ENCODE data around the gene HDDC3.
"Not testable (repeated sequence)": the region's sequence is repeated elsewhere in the genome, so short reads cannot be mapped to it uniquely, and the experiment has no call there.

The HDDC3 gene

DNA sequence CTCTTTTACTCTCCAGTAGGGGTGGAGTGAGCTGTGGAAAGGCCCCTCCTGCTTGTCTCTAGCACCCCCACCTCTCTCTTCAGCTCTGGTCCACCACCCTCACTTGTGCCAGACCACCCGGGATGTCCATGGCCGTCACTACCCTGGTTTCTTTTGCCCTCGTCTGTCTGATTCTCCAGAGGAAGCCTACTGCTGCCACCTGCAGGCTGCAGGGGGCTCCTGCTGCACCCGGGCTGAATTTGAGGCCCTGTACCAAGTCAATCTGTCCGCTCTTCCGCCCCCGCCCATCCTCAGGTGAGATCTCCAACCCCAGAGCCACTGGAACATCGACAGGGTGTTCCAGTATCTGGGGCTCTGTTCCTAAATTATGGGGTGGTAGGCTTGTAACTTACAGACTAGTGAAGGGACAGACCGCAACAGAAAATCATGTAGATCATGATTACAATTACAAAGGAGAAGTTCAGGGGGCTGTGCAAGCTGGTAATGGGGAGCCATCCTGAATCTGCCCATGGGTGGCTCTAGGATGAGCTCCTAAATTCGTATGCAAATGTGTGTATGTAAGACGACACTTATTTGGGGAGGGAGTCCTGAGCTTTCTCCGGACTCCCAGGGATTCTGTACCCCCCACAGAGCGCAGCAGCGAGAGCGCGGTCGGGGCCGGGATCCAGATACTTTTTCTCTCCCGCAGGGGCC is 2.1 kb upstream of the HDDC3 start:
- peak; percentile 72 to 97 (median 89) for DNase-seq

DNA sequence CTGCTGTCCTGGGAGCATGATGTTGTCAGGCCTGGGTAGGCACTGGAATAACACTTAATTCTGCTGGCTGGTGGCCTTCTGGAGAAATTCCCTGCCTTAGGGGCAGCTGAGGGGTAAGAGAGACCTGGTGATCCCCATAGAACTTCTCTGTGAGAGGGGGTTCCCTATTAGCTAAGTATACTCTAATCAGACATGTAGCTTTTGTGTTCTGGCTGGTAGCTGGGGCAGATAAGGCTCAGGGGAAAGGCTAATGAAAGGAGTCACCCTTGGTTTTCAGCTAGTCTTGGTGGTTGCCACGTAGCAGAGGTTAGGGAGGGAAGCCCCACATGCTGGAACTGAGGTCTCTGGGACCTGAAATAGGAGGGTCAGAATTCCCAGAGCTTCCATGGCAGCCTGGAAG is 952 bp upstream of the HDDC3 start:
- intact Hi-C loops (cut with DNase I): no loop called here

More for the DNA sequence above, 2.1 kb upstream of the HDDC3 start:
- intact Hi-C loops (cut with DNase I): loop anchor here (2.0 kb wide), 1 partner anchor 286 kb away; no protein-coding TSS in a partner anchor

DNA sequence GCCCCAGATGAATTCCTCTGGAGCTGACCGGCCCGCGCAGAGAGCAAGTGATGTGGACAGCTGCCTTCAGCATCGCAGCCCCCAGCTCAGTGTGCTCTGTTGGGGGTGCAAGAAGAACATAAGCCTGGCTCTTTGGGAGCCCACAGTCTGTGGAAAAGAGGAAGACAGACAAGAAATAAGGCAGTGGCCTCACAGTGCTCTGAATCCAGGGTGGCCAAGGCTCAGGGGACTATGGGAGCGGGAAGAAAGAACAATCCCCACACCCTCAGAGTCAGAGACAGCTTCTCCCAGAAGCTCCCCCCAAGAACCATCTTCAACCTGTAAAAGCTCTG is 277 bp upstream of the HDDC3 start:
- no peak for DNase-seq
- intact Hi-C loops (cut with DNase I): no loop called here

More for the DNA sequence above, 952 bp upstream of the HDDC3 start:
- peak in 1 of 10 donors; percentile 4 for DNase-seq

DNA sequence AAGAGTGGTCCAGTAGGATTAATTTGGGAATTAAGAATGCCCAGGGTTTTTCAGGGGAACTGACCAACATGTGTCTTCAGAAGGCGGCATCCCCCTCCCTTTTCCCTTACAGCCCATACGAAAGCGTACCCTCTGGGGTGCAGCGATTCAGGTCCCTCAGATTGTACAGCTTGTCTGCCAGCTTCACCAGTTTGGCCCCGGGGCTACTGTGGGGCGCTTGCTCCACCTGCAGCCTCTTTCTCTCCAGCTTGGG is 848 bp downstream of the HDDC3 start:
- intact Hi-C loops (cut with DNase I): loop anchor here (2.0 kb wide), 1 partner anchor 29 kb away; the partner anchor contains the start of gene MAN2A2

DNA sequence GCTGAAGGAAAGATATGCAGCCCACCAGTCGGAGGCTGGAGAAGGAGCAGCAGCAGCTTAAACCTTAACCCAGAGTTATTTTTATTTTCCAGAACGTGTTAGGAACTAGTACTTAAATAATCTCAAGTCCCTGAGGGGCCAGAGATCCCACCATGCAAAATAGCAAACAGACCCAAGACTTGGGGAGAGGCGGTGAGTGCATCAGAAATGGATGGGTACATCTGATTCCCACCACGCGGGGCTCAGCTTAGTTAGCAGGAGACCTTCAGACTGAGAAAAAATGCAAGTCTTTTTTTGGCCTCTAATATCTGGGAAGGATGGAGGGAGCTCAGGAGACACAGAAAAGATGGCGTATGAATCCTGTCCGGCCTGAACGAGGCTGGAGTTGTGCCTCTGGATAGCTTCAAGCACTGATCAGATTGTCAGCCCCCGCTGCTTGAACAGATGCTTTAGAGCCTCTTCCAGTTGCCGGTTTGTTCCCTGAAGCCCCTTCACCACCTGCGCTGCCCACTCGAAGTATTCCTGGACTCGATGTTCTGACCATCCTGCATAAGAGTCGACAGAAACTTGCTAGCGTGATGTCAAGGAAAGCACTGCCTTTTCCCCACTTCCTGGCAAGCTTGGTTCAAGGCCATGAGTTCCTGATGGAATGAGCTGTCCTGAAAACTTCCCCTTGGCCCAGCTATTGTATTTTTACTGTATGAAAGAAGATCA is 1.3 kb downstream of the HDDC3 start:
- intact Hi-C loops (cut with DNase I): loop anchor here (2.0 kb wide), 1 partner anchor 28 kb away; the partner anchor contains the start of gene MAN2A2
- DNase-seq: peak in 1 of 10 donors; percentile 49

More for the DNA sequence above, 848 bp downstream of the HDDC3 start:
- DNase-seq: no peak

DNA sequence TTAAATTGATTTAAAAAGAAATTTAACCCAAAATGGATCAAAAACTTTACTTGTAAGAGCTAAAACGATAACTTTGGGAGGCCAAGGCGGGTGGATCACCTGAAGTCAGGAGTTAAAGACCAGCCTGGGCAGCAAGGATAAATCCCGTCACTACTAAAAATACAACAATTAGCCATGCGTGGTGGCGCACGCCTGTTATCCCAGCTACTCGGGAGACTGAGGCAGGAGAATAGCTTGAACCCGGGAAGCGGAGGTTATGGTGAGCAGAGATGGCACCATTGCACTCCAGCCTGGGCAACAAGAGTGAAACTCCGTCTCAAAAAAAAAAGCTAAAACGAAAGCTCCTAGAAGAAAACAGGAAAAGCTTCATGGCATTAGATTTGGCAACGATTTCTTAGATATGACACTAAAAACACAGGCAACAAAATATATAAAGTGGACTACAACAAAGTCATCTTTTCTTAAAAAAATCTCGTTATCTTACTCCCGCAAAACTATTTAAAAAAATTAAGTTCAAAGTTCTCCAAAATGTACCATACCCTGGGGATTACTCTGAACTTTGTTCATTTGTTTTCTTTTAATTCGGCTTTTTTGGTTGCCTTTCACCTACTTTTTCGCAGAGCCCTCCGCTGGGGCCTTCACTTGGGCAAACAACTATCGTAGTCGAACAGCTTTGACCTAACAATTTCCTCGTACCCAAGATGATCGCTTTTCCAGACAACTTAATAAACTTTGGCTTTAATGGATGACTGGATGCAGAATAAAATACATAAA is 2.9 kb downstream of the HDDC3 start:
- intact Hi-C loops (cut with DNase I): loop anchor here (2.0 kb wide), 1 partner anchor 27 kb away; the partner anchor contains the start of gene MAN2A2
- peak in 1 of 10 donors; percentile 16 for DNase-seq

DNA sequence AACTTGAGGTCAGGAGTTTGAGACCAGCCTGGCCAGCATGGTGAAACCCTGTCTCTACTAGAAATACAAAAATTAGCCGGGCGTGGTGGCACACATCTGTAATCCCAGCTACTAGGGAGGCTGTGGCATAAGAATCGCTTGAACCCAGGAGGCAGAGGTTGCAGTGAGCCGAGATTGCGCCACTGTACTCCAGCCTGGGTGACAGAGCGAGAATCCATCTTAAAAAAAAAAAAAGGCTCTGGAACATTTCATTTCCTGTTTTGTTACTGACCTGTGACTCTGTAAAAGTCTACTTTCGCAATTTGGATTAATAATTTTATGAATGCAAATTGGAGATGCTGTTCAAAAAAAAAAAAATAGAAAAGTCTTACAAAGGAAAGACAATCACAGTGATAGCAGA is 4.2 kb downstream of the HDDC3 start:
- DNase-seq; intact Hi-C loops (cut with DNase I): not testable (repeated sequence)

DNA sequence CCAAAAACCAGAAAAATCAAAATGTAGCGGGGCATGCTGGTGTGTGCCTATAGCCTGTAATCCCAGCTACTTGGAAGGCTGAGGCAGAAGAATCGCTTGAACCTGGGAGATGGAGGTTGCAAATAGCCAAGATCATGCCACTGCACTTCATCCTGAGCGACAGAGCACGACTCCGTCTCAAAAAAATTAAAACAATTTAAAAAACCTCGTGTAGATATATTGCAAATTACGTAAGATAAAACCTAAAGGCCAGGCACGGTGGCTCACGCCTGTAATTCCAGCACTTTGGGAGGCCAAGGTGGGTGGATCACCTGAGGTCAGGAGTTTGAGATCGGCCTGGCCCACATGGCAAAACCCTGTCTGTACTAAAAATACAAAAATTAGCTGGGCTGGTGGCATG is 5.6 kb downstream of the HDDC3 start:
- intact Hi-C loops (cut with DNase I): not testable (repeated sequence)
- DNase-seq: peak in 1 of 10 donors; percentile 12

DNA sequence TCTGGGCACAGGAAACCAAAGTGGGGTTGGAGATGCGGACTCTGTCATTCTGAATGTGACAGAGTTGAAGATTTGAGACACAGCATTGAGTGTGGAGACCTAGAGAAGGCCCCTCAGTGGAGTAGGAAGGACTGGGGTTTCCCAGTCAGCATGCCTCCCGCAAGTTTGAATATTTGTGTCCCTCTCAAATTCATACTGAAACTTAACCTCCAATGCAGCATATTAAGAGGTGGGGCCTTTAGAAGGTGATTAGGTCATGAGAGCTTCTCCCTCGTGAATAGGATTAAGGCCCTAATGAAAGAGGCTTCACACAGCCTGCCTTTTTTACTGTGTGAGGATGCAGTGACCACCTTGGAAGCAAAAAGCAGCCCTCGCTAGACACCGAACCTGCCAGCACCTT is 8.0 kb downstream of the HDDC3 start:
- intact Hi-C loops (cut with DNase I): no loop called here
- DNase-seq: no peak

DNA sequence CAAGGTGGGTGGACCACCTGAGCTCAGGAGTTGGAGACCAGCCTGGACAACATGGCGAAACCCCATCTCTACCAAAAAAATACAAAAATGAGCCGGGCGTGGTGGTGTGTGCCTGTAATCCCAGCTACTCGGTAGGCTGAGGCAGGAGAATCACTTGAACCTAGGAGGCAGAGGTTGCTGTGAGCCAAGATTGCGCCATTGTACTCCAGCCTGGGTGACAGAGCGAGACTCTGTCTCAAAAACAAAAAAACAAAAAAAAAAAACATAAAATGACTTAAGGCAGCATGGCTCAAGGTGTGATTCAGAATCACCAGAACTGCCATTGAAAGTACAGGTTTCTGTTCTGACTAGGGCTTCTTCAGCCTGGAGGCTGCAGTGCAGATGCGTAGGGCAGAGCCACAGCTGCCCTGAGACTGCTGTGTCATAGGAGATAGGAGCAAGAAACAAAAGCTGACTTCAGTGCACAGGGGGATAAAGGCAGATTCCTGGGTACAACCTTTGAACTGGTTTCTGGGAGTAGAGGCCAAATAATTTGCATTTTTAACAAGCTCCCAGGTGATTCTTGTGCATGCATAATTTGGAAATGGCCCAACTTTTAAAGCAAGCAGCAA is 9.5 kb downstream of the HDDC3 start:
- intact Hi-C loops (cut with DNase I): not testable (repeated sequence)
- DNase-seq: peak in 1 of 10 donors; percentile 43

DNA sequence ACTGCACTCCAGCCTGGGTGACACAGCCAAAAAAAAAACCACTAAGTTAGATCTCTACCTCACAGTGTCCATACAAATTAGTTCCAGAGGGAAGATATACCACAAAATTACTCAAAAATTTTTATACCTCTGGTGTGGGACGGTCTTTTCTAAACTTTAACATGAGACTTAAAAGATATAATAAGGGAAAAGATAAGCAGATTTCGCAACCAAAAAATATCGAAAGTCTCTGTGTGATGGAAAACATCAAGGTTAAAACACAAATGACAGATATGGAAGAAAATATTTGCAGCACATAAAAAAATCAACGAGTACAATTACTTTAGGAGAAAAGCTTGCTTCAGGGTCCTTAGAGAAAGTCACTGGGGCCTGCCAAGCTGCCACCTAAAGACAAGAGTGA is 10.5 kb downstream of the HDDC3 start:
- no peak for DNase-seq

DNA sequence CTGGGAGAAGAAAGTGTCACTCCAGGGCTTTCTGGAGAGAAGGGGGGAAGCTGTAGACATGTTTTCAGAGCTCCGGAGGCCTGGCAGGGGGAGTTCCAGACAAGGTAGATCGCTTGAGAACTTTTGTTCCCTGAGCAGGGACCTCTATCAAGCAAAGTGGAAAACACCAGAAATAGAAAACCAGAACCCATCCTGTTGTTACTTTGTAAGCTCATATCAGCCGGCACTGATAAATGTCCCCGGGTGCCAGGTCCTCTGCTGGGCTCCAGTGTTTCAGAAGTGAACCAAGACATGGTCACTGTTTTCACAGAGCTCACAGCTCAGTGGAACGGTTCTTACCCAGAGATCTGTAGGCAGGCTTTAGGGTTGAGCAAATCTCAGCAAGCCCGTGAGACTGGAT is 13.5 kb downstream of the HDDC3 start:
- intact Hi-C loops (cut with DNase I): no loop called here
- DNase-seq: no peak

More for the DNA sequence above, 10.5 kb downstream of the HDDC3 start:
- intact Hi-C loops (cut with DNase I): no loop called here

DNA sequence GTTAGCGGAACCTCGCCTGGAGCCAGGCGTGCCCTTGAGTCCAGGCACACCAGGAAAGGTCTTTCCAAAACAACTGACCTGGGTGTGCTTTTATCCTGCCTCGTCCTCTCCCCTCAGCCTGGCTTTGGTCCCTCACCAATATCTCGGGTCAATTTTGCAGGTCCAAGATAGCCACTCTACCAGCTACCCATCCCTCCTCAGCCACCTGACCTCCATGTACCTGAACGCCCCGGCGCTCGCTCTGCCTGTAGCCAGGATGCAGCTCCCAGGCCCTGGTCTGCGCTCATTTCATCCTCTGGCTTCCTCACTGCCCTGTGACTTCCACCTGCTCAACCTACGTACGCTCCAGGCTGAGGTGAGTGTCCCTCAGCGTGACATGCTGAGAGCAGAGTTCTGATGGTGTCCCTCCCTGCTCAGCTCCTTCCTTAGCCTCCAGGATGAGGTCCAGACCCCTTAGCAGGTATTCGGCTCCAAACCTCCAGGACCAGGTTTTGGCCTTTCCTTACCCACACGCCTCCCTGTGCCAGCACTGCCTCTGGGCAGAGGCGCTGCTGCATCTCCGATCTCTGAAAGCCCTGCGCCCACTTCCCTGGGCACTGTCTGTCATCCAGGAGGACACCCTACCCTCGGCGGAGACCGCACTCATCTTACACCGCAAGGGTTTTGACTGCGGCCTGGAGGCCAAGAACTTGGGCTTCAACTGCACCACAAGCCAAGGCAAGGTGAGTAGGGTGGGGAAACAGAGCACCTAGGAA is 14.1 kb downstream of the HDDC3 start:
- intact Hi-C loops (cut with DNase I): no loop called here
- peak in 2 of 10 donors; percentile 5 to 72 for DNase-seq

DNA sequence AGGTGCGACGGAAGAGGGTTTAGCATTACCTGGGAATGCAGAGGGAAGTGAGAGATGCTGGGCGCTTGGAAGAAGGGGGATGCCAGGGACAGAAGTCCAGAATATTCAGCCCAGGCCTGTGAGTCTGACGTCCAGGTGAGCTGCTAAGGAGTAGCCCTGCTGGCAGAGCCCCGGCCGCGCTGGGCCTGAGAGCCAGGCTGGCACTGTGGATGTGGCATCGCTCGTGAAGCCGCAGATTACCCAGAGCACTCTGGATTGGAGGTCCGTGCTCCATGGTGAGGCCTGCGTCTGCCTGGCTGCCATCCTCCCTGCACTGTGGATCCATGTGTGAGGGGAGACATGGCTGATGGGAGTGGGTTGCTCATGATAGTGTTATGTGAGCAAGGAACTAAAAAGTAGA is 14.8 kb downstream of the HDDC3 start:
- intact Hi-C loops (cut with DNase I): no loop called here
- peak in 2 of 10 donors; percentile 18 to 75 for DNase-seq

DNA sequence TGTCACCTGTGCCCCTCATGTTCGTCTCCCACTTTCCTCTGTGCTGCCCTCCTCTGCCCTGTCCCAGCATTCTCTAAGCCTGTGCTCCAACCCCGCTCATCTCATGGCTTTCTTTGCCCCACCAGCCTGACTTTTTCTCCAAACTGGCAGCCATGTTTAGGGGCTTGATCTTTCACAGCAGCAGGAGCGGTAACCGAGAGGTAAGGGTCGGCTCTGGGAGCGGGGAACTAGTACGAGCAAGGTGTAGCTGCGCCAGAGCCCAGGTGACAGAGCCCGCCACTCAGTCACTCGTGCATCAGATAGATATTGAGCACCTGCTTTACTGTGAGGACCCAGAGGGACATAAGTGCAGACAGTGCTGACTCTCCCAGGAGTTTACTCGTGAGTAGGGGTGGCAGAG is 15.9 kb downstream of the HDDC3 start:
- intact Hi-C loops (cut with DNase I): no loop called here
- DNase-seq: peak in 1 of 10 donors; percentile 70

DNA sequence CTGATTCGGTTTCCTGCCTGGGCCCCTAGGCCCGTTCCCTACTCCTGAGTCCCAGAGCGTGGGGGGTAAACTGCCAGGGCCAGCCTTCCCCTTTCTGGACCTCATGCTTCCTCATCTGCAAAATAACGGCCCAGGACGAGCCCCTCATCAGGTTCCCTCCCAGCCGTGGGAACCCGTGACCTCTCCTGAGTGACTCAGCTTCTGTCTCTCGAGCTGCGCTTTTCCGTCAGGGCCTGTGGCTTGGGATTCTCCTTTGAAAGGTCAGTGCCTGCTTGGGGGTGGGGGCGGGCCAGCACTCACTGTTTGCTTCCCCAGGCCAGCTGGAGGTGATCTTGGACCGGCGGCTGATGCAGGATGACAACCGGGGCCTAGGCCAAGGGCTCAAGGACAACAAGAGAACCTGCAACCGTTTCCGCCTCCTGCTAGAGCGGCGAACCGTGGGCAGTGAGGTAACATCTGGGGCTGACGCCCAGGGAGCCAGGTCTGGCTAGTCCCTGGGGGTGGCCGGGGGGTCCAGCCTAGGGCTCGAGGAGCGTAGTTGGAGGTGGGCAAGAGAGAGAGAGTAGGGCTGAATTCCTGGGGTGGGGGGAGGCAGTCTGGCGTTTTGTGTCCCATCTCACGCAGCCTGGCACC is 16.4 kb downstream of the HDDC3 start:
- DNase-seq: peak in 1 of 10 donors; percentile 82
- intact Hi-C loops (cut with DNase I): no loop called here

DNA sequence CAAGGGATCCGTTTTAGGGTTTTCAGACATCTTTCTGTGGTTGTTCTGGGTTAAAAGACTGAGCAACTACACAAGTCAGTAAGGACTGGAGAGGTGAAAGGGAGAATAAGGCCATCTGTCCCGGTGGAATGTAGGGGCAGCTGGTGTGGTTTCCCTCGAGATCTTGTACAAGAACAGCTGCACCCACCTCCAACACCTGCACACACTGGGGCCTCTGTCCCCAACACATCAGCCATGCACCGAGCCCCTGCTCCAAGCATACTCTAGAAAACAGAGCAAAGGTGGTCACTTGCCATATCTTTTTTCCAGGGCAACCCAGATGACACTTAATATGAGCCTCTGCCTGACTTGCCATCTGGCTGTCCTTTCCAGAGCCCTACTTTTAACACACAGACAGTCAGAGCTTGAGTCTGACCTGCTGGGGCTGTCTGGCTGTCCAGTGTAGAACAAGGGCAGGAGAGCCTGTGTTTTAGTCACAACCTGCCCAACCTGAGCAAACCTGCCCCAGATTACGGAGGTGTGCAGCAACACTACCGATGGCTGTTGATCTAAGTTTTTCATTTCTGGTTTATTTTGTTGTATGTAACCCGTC is 17.0 kb downstream of the HDDC3 start:
- peak in 1 of 10 donors; percentile 20 for DNase-seq
- intact Hi-C loops (cut with DNase I): no loop called here

DNA sequence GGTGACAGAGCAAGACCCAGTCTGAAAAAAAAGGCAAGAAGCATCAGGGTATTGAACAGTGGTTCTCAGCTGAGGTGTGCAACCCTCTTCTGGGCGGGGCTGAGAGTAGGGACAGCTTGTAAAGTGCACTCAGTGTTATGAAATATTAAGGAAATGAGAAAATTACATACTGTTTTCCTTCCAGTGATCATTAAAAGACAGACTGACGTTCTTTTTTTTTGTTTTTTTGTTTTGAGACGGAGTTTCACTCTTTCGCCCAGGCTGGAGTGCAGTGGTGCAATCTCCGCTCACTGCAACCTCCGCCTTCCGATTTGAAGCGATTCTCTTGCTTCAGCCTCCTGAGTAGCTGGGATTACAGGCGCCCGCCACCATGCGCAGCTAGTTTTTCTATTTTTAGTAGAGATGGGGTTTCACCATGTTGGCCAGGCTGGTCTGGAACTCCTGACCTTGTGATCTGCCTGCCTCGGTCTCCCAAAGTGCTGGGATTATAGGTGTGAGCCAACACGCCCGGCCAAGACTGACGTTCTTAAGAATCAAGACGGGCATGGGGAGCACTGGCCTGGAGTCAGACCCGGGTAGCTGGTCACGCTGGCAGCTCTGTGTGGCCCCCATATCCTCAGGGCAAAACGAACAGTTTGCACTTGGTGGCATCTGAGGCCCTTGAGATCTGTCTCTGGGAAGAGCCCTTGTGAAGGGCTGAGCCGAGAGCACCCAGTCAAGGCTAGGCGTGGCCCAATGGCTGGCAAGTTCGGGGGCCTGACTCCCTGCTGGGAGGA is 17.9 kb downstream of the HDDC3 start:
- DNase-seq: peak in 2 of 10 donors; percentile 2 to 57

More for the DNA sequence above, 17.9 kb downstream of the HDDC3 start:
- intact Hi-C loops (cut with DNase I): no loop called here

All from posterior cingulate gyrus (tissue), 11 donors.